Middle frontal gyrus (tissue), 1 donor: ENCODE data around the gene ENTPD6.

Experiments
- DNase-seq: peaks from one replicate; pipeline ENCODE4 v3.0.0-alpha.2; 2015; ENCODE audit warnings: low spot score; ENCODE audit errors: extremely low spot score

The ENTPD6 gene

DNA sequence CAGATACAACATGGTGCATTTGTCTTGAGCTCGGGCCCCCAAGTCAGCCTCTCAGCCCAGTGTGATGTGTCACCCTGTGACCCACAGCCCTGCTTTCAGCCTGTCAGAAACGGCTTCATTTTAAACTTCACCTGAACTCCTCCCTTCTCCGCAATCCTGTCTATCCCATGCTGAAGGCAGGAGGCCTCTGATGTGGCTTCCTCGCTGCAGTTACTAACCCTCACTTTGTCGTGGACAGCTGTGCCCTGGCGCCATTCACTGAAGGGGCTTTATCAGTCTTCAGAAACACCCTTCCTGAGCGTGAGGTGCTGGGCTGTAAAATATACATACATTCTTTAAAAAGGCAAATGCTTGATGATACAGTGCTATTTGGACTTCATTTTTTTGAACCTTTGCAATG lies 7.9 kb upstream of the ENTPD6 start:
- no peak for DNase-seq

DNA sequence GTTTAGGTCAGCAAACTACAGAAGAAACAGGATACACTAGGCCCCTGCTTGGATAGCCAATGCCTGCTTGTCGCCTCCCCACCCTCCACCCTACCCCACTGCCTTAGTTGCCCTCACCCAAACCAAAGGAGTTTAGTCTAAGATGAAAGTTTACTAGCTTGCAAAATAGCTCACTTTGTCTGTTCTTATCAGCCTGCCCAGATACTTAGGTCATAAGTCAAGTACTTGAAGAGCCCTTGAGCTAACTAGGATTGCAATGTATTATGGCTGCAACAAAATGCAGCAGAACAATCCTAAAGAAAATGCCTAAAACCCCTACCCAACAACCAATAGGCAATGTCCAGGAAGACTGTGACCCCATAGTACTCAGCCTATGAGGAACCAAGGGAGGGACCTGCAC lies 7.3 kb upstream of the ENTPD6 start:
- DNase-seq: no peak

- DNase-seq: no peak
These were observed 4.5 kb upstream of the ENTPD6 start for GRCh38 chr20:25191051-25191450.

DNA sequence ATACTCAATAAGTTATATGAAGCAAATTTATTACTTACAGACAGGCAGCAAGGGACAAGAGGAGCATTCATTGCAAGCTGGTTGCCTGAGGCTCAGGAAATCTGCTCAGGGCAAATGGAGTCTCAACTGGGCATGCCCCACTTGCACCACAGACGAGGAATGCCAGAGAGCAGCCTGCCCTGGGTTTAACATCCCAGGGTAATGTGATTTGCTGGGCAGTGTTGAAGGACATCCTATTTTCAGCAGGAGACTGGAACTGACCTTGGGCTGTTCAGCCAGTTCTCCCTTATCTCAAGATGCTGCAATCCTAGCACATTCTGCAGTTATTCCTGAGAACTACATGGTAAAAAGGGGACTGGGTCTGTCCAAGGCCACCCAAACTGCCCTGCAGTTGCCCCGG lies 3.8 kb upstream of the ENTPD6 start:
- DNase-seq: no peak

DNA sequence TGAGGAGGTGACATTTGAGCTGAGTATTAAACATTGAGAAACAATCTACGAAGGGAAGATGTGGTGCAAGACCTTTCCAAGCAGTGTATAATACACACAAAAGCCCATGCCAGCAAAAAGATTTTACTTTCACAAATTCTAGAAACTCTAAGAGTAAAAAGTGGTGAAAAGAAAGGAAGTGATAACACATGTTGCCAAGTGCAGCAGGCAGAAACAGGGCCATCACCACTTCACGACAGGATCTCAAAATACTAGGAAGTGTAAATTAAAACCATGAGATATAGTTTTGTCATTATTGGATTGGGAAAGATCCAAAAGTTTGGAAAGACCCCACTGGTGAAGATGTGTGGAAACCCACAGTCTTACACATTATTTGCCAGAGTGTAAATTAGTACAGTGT lies 1.7 kb upstream of the ENTPD6 start:
- no peak for DNase-seq

GRCh38 chr20:25194333-25194972 lies 1.1 kb upstream of the ENTPD6 start:
- no peak for DNase-seq

DNA sequence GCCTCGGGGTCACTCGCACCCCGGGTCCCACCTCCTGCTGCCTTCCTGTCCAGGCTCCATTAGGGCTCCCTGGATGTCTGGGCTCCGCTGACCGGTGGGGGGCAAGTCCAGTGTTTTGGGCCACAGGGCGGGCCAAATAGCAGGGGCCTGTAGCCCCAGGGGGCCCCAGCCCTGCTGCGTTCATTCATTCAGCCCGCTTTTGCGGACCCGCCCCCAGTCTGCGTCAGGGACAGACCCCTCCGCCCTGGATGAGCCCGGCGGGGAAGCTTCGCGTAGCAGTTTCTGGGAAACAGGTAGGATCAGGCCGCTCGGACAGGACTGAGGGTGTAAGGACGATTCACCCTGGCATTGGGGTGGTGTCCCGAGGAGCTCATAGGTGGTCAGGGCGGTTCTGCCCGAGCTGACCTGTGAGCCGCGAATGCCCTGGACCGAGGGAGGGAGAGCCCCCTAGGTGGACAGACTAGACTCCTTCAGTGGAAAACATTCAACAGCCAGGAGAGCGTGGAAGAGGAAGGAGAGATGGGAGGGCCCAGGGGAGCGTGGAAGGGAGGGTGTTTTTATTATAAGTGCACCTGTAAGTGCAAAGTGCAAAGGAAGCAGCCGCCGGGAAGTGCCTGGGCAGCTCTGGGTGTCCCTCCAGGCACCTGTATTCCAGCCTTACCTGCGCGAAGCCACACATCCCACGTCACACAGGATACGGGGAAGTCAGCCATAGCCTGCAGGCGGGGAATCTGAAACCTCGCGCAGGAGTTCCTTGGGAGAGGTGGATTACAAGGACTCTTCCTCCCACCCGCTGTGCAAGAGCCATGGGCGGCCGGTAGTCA lies 662 bp downstream of the ENTPD6 start:
- no peak for DNase-seq

- DNase-seq: no peak
These were observed 1.2 kb downstream of the ENTPD6 start for GRCh38 chr20:25196786-25197120.

DNA sequence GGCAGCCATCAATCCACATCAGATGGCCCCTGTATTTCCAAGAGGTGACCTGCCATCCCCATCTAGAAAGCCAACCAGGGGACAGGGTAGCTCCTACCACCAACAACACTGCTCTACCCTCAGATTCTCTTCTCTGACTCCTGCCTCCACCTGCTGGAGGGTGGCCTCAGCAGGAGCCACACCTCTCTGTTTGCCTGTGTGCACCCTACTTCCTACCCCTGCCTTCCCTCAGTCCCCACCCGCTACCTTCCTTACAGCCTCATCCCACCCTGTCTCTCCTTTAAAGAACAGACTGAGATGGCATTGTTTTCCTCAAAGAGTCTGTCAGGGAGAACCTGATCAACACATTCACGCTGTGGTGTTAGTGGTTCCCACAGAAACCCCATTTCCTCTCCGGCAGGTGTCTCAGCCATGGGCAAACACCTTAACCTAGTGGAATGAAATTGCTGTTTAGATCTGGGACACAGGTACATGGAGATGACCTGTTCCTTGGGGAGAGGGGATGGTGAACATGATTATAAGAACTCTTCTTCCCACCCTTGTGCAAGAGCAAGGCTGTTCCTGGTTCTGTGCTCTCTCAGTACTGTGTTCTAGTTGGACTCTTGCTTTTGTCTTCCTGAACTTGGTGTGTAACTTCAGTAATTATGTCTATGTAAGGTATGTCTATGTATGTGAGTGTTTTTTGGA lies 1.8 kb downstream of the ENTPD6 start:
- no peak for DNase-seq

DNA sequence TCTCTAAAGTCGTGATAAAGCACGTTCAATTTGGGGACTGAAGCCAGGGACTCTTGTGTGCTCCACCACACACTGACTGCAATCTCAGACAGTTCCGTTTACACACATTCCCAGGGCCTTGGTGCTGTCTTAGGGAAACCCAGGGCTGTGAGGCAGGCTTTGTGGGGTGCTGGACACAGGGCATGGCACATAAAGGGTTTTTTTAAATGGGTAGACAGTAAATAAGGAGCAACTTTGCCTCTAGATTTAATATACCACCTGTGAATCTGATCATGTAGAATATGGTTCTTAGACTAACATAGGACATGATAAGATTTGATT lies 2.3 kb downstream of the ENTPD6 start:
- no peak for DNase-seq

DNA sequence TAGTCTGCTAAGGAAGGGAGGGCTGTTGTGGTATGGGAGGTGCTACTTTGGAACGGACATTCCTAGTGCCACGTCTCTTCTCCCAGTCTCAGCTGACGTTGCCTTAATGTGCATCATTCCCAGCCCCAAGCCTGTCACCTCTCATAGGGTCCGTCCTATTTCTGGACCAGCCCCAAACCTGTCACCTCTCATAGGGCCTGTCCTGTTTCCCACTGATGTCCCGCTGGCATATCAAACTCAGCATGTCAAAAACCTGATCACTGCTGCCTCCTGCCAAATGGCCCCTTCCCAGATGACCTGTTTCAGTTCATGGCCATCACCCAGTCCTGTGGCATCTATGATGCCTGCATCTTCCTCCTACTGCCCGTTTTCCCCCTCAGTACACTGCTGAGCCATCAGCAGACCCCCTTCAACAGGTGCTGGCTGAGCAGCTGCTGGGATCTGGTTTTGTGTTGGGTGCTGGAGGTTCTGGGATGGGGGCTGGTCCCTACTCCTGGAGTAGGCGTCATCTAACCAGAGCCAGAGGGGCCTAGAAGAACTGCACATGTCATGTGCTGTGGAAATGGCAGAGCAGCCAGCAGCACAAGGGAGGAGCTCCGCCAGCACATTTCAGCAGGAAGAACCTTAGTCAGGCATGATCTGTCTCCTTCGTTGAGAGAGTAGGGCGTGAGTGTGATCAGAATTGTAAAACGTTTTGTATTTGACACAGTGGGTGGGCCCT lies 3.3 kb downstream of the ENTPD6 start:
- no peak for DNase-seq

- no peak for DNase-seq
These were observed 4.2 kb downstream of the ENTPD6 start for GRCh38 chr20:25199473-25200260.

DNA sequence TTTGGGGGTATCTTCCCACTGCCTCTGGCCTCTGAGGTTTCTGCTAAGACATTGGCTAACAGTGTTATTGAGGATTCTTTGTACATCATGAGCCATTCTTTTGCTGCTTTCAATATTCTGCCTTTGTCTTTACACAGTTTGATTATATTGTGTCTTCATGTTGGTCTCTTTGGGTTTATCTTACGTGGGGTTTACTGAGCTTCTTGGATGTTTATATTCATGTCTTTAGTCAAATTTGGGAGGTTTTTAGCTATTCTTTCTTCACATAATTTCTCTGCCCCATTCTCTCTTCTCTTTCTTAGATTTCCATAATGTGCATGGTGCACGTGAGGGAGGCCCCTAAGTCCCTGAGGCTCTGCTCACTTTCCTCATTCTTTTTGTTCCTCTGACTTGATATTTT lies 7.6 kb downstream of the ENTPD6 start:
- DNase-seq: no peak

- DNase-seq: no peak
These were observed 8.4 kb downstream of the ENTPD6 start for GRCh38 chr20:25203871-25204320.

DNA sequence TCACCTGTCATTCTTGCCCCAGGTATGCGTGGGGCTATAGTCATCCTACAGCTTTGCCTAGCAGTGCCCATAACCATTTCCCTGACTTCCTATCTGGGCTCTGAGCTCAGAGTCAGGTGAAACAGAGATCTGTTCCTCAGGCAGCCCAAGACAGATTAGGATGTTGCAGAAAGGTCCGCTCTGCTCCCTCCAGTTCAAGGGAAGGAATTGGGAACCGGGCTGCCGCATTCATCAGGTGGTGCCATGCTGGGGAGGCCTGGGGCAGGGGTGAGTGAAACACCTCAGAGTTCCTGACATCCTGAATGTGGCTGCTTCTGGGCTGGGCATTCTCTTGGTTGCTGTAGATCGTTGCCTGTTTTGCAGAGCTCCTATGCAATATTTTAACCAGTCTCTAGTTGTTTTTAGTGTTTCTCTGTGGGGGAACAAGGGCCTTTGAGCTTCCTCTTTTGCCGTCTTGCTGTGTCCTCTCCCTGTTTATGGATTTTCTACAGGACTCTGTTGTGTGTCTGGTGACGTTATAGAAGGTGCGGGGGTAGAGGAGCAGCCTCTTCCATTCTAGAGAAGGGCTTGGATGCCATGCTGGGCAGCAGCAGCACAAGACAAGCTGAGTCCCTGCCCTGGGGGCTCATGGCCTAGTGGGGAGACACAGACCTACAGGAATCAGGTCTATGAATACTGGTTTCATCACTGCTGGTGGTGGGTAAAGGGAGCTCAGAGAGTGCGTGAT lies 9.2 kb downstream of the ENTPD6 start:
- DNase-seq: no peak

GRCh38 chr20:25205277-25206062 lies 10.0 kb downstream of the ENTPD6 start:
- DNase-seq: no peak

DNA sequence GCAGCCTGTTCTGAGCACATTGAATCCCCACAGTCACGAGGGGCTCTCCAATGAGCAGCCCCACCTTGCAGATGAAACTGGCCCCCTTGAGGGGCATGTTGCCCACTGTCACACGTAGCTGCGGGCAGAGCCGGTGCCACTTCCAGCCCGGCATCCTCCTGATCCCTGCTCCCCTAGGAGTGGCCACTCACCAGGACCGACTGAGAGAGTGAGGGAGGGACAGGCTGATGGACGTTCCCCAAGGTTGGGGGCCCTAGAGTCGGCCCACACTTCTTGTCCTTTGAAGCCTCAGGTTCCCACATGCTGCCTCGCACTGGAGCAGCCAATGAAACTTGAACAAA lies 10.5 kb downstream of the ENTPD6 start:
- DNase-seq: no peak

DNA sequence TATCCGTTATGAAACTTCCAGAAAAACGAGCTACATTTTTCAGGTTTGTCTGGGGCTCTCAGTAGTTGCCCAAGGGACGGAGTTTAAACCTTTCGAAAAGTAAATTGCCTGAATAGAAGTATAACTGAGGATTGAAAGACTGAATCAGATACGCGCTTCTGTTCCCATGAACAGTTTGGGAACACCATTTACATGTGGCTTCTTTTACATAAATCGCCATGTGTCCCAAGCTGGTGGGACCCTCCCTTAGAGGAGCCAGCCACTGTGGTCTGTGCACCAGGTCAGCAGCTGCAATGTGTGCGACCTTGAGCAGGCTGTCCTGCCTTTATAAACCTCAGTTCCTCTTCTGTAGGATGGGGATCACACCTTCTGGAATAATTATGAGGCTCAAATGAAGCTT lies 11.0 kb downstream of the ENTPD6 start:
- no peak for DNase-seq

GRCh38 chr20:25207149-25207959 lies 11.8 kb downstream of the ENTPD6 start:
- no peak for DNase-seq
